Measurements from ENCODE around the gene ZNF549. TPM values are rescaled to one million over a fixed set of nuclear protein-coding genes. Genes with fewer than 3 reads are reported as not detected.

Gene ZNF549
- total and polyA plus RNA-seq, 2 donors (not counting 3 experiments of a cell fraction or from before 2014, with no cell fraction given): 1.4 to 3.5 TPM

GRCh38 chr19:57599377-57599760 lies 72.2 kb downstream of the ZNF549 start:
- Histone ChIP-seq H3K4me3 (replicated peaks in 1 of 3; ENCODE audit: insufficient read depth in 1 of 3, low read depth in 1 of 3, low read length in 3 of 3) (peak overlapping the region in 2 of 3 experiments; percentile 61 to 76), H2AFZ (ENCODE audit: low read depth, low read length) (peak overlapping the region; percentile 96), H4K20me1 (replicated peaks; ENCODE audit: control insufficient read depth, extremely low read depth, insufficient read depth, low read length) (no peaks in the 10 kb centered on the region), H3K79me2 (ENCODE audit: control insufficient read depth, insufficient read depth, low read length) (no peaks in the 10 kb centered on the region), H3K4me2 (ENCODE audit: insufficient read depth, low read length) (peak overlapping the region; percentile 33), H3K9me3 (replicated peaks; ENCODE audit: control insufficient read depth, insufficient read depth, low read length) (no peaks in the 10 kb centered on the region), H3K36me3 (ENCODE audit: control insufficient read depth in 2 of 2, extremely low read depth in 1 of 2, insufficient read depth in 2 of 2, low read length in 2 of 2) (no peaks in the 10 kb centered on the region), H3K27ac (ENCODE audit: insufficient read depth, low read depth, low read length) (no peak overlapping the region), H3K4me1 (ENCODE audit: control insufficient read depth, extremely low read depth, insufficient read depth, low read length) (peaks cover 2% of the 10 kb centered on the region), H3K27me3 (ENCODE audit: control insufficient read depth in 2 of 2, insufficient read depth in 2 of 2, low read length in 2 of 2) (no peaks in the 10 kb centered on the region), H3K9ac (replicated peaks; ENCODE audit: extremely low read depth, insufficient read depth, low read length) (no peak overlapping the region), H3K9me1 (replicated peaks; ENCODE audit: control insufficient read depth, extremely low read depth, insufficient read depth, low read length) (no peaks in the 10 kb centered on the region)
- intact Hi-C loops (cut with micrococcal nuclease) (loop anchor here (1.0 kb wide), 3 partner anchors 15 to 34 kb away; partner anchors contain the start of genes ZNF134 and ZNF211), dilution Hi-C loops (cut with MboI; ENCODE audit: extremely low pct_ligation_motif_present, low sequenced_read_pairs) (no loop called here)
- FAIRE-seq: no peak
- no TSS peak for BruUV-seq (replicated peaks)
- CTCF ChIA-PET: no interaction called here
- POLR2A ChIA-PET: no interaction called here
- TF ChIP-seq MYC (IDR thresholded peaks at IDR 0.05; ENCODE audit: low read depth, low read length) (no peak), POLR2A (IDR thresholded peaks at IDR 0.05; ENCODE audit: low read depth, low read length) (no peak), POLR2AphosphoS5 (IDR thresholded peaks at IDR 0.05; ENCODE audit: insufficient read depth, low read depth, low read length) (no peak), GATA2 (IDR thresholded peaks at IDR 0.05; ENCODE audit: insufficient read depth, insufficient read length, low read depth, low read length) (no peak), EZH2 (IDR thresholded peaks at IDR 0.05; ENCODE audit: borderline replicate concordance, low read depth, low read length, severe bottlenecking) (no peak)
- no peak for DNase-seq (ENCODE audit: low read depth, low spot score)

- TF ChIP-seq MYC (IDR thresholded peaks at IDR 0.05; ENCODE audit: low read depth, low read length) (no peak), FOS (IDR thresholded peaks at IDR 0.05; ENCODE audit: borderline replicate concordance, insufficient read depth, low read length) (no peak), POLR2AphosphoS5 (IDR thresholded peaks at IDR 0.05; ENCODE audit: insufficient read depth, low read depth, low read length) (peak; percentile 67), GATA2 (IDR thresholded peaks at IDR 0.05; ENCODE audit: insufficient read depth, insufficient read length, low read depth, low read length) (no peak), JUN (IDR thresholded peaks at IDR 0.05; ENCODE audit: borderline replicate concordance, insufficient read depth, insufficient read length, low read depth) (no peak), POLR2A (IDR thresholded peaks at IDR 0.05; ENCODE audit: low read depth, low read length) (no peak)
- dilution Hi-C loops (cut with MboI; ENCODE audit: extremely low pct_ligation_motif_present, low sequenced_read_pairs) (no loop called here), intact Hi-C loops (cut with micrococcal nuclease) (loop anchor here (1.0 kb wide), 3 partner anchors 14 to 33 kb away; partner anchors contain the start of genes ZNF134 and ZNF211)
- Histone ChIP-seq H3K9me3 (replicated peaks; ENCODE audit: control insufficient read depth, insufficient read depth, low read length) (no peaks in the 10 kb centered on the region), H3K9me1 (replicated peaks; ENCODE audit: control insufficient read depth, extremely low read depth, insufficient read depth, low read length) (no peaks in the 10 kb centered on the region), H3K79me2 (ENCODE audit: control insufficient read depth, insufficient read depth, low read length) (no peaks in the 10 kb centered on the region), H3K27ac (ENCODE audit: insufficient read depth, low read depth, low read length) (no peak within 1 kb of the TSS), H3K4me3 (replicated peaks in 1 of 3; ENCODE audit: insufficient read depth in 1 of 3, low read depth in 1 of 3, low read length in 3 of 3) (peak within 1 kb of the TSS; percentile 38 to 76 (median 61)), H3K4me1 (ENCODE audit: control insufficient read depth, extremely low read depth, insufficient read depth, low read length) (peaks cover 2% of the 10 kb centered on the region), H3K4me2 (ENCODE audit: insufficient read depth, low read length) (peak within 1 kb of the TSS; percentile 33), H3K9ac (replicated peaks; ENCODE audit: extremely low read depth, insufficient read depth, low read length) (peak within 1 kb of the TSS; percentile 10), H3K36me3 (ENCODE audit: control insufficient read depth in 2 of 2, extremely low read depth in 1 of 2, insufficient read depth in 2 of 2, low read length in 2 of 2) (no peaks in the 10 kb centered on the region), H3K27me3 (ENCODE audit: control insufficient read depth in 2 of 2, insufficient read depth in 2 of 2, low read length in 2 of 2) (no peaks in the 10 kb centered on the region), H2AFZ (ENCODE audit: low read depth, low read length) (peak within 1 kb of the TSS; percentile 96), H4K20me1 (replicated peaks; ENCODE audit: control insufficient read depth, extremely low read depth, insufficient read depth, low read length) (no peaks in the 10 kb centered on the region)
- CTCF ChIA-PET: no interaction called here
- peak; percentile 81 for DNase-seq (ENCODE audit: low read depth, low spot score)
- POLR2A ChIA-PET: no interaction called here
- TSS peak; percentile 35 for BruUV-seq (replicated peaks)
- peak; percentile 97 for FAIRE-seq
These were observed 72.7 kb downstream of the ZNF549 start, which contains the start of gene ZNF530 for GRCh38 chr19:57599761-57600383. Gene ZNF530 (plus strand): TSS chr19:57599885. CDS start chr19:57604346, 4,461 bp downstream.
